WTC11 (cell line): Measurements from ENCODE around the gene SULT1C2. TPM values are rescaled to one million over a fixed set of nuclear protein-coding genes. Genes with fewer than 3 reads are reported as not detected.

Experiments used
- ATAC-seq: fragments of 200-7000 bp; cut with Tn5 transposase; 2 replicates; pipeline ENCODE4 v1.10.0; 2021; ENCODE audit warnings: mild to moderate bottlenecking, moderate library complexity
- CTCF ChIA-PET: fragments of 300-600 bp; sonication (Branson Sonifier 250); formaldehyde crosslinking; loops from one replicate; lab custom pipeline; 2021; ENCODE audit warnings: antibody characterized with exemption; lab: Charles Lee
- POLR2A ChIA-PET: fragments of 350-600 bp; sonication (Branson Sonifier 250); formaldehyde crosslinking; loops from one replicate; lab custom pipeline; 2021; ENCODE audit warnings: antibody characterized with exemption; lab: Charles Lee
- DNase-seq: peaks from one replicate; pipeline ENCODE4 v3.0.0; 2021; ENCODE audit warnings: low spot score
- H3K27ac Mint-ChIP-seq: 2 replicates; pipeline ENCODE4 v1.8.0; 2021; ENCODE audit warnings: mixed read lengths
- H3K27me3 Mint-ChIP-seq: 2 replicates; pipeline ENCODE4 v1.8.0; 2021; ENCODE audit warnings: low read depth, mild to moderate bottlenecking, moderate library complexity, mixed read lengths
- H3K36me3 Mint-ChIP-seq: 2 replicates; pipeline ENCODE4 v1.8.0; 2021; ENCODE audit warnings: mixed read lengths
- H3K4me1 Mint-ChIP-seq: 2 replicates; pipeline ENCODE4 v1.8.0; 2022; ENCODE audit warnings: mixed read lengths
- H3K4me3 Mint-ChIP-seq: 2 replicates; pipeline ENCODE4 v1.8.0; 2021; ENCODE audit warnings: mild to moderate bottlenecking, moderate library complexity, mixed read lengths
- H3K9me3 Mint-ChIP-seq: 2 replicates; pipeline ENCODE4 v1.8.0; 2021; ENCODE audit warnings: mixed read lengths
- AR ChIP-seq: fragments of 250-450 bp; sonication (Bioruptor Pico); IDR thresholded peaks from 2 replicates; pipeline ENCODE4 v1.9.0; 2021; ENCODE audit warnings: mild to moderate bottlenecking
- CDX4 ChIP-seq: fragments of 250-450 bp; sonication (Bioruptor Pico); IDR thresholded peaks from 2 replicates; pipeline ENCODE4 v1.9.0; 2021; ENCODE audit warnings: moderate library complexity, mild to moderate bottlenecking, inconsistent platforms, borderline replicate concordance
- ESRRA ChIP-seq: sonication (generic); formaldehyde crosslinking; IDR thresholded peaks from 2 replicates; pipeline ENCODE4 v1.8.1; 2022; ENCODE audit warnings: mild to moderate bottlenecking, missing genetic modification reagents, borderline replicate concordance
- ETV6 ChIP-seq: sonication (generic); formaldehyde crosslinking; IDR thresholded peaks from 2 replicates; pipeline ENCODE4 v1.8.1; 2022; ENCODE audit warnings: mild to moderate bottlenecking, missing genetic modification reagents
- FOXJ3 ChIP-seq: sonication (generic); formaldehyde crosslinking; IDR thresholded peaks from 2 replicates; pipeline ENCODE4 v1.9.0; 2021; ENCODE audit warnings: missing genetic modification reagents, mild to moderate bottlenecking, borderline replicate concordance
- FOXP1 ChIP-seq: sonication (generic); formaldehyde crosslinking; IDR thresholded peaks from 2 replicates; pipeline ENCODE4 v1.8.0; 2022; ENCODE audit warnings: missing genetic modification reagents, mild to moderate bottlenecking, moderate library complexity, borderline replicate concordance
- FOXP4 ChIP-seq: sonication (generic); formaldehyde crosslinking; IDR thresholded peaks from 2 replicates; pipeline ENCODE4 v1.8.0; 2022; ENCODE audit warnings: mild to moderate bottlenecking, missing genetic modification reagents
- GABPB1 ChIP-seq: sonication (generic); formaldehyde crosslinking; IDR thresholded peaks from 2 replicates; pipeline ENCODE4 v1.8.1; 2023; ENCODE audit warnings: mild to moderate bottlenecking, missing genetic modification reagents
- IRF2 ChIP-seq: sonication (generic); formaldehyde crosslinking; IDR thresholded peaks from 2 replicates; pipeline ENCODE4 v1.8.0; 2022; ENCODE audit warnings: low read depth, missing genetic modification reagents, borderline replicate concordance
- MXD4 ChIP-seq: fragments of 250-450 bp; sonication (Bioruptor Pico); IDR thresholded peaks from 2 replicates; pipeline ENCODE4 v1.8.0; 2021; ENCODE audit warnings: mild to moderate bottlenecking, moderate library complexity, borderline replicate concordance
- MYBL2 ChIP-seq: sonication (generic); formaldehyde crosslinking; IDR thresholded peaks from 2 replicates; pipeline ENCODE4 v1.8.1; 2023; ENCODE audit warnings: mild to moderate bottlenecking, moderate library complexity, missing genetic modification reagents
- SOX15 ChIP-seq: fragments of 250-450 bp; sonication (Bioruptor Pico); IDR thresholded peaks from 2 replicates; pipeline ENCODE4 v1.9.0; 2021; ENCODE audit warnings: mild to moderate bottlenecking
- ZNF138 ChIP-seq: sonication (generic); formaldehyde crosslinking; conservative IDR thresholded peaks from 2 replicates; pipeline ENCODE4 v1.8.1; 2022; ENCODE audit warnings: mild to moderate bottlenecking, moderate library complexity, missing genetic modification reagents
- ZNF232 ChIP-seq: sonication (generic); formaldehyde crosslinking; IDR thresholded peaks from 2 replicates; pipeline ENCODE4 v1.8.0; 2022; ENCODE audit warnings: mild to moderate bottlenecking, missing genetic modification reagents
- ZNF416 ChIP-seq: fragments of 250-450 bp; sonication (Bioruptor Pico); IDR thresholded peaks from 2 replicates; pipeline ENCODE4 v1.9.0; 2021; ENCODE audit warnings: mild to moderate bottlenecking, inconsistent platforms
- total RNA-seq: library from RNA; stranded (reverse); gene quantifications from 3 replicates; pipeline ENCODE4 v1.2.3, GENCODE V29; 2021
- TF ChIP-seq, protein P1 (sequence below): sonication (generic); formaldehyde crosslinking; IDR thresholded peaks from 2 replicates; pipeline ENCODE4 v1.8.0; 2023; ENCODE audit warnings: missing genetic modification reagents
- TF ChIP-seq, protein P2 (sequence below): sonication (generic); formaldehyde crosslinking; IDR thresholded peaks from 2 replicates; pipeline ENCODE4 v1.8.1; 2022; ENCODE audit warnings: low read depth, missing genetic modification reagents, borderline replicate concordance
- TF ChIP-seq, protein P3 (sequence below): sonication (generic); formaldehyde crosslinking; conservative IDR thresholded peaks from 2 replicates; pipeline ENCODE4 v1.8.1; 2023; ENCODE audit warnings: mild to moderate bottlenecking, low read depth, missing genetic modification reagents, moderate library complexity

The SULT1C2 gene
- total RNA-seq, 1 experiment from 2014 or later, result 2.2 TPM

- Mint-ChIP-seq H3K4me3 (no peak overlapping the region), H3K9me3 (peaks cover 26% of the 10 kb centered on the region), H3K27me3 (no peaks in the 10 kb centered on the region), H3K27ac (peak overlapping the region; percentile 67), H3K4me1 (peaks cover 22% of the 10 kb centered on the region), H3K36me3 (0 out of 2 replicates have a peak, but pooled peaks cover 2% of the 10 kb centered on the region)
- DNase-seq (no peak), ATAC-seq (no peak)
- POLR2A ChIA-PET, result no interaction called here
- TF ChIP-seq, protein P1, sequence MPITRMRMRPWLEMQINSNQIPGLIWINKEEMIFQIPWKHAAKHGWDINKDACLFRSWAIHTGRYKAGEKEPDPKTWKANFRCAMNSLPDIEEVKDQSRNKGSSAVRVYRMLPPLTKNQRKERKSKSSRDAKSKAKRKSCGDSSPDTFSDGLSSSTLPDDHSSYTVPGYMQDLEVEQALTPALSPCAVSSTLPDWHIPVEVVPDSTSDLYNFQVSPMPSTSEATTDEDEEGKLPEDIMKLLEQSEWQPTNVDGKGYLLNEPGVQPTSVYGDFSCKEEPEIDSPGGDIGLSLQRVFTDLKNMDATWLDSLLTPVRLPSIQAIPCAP (CRISPR knock-in tag), result no peak
- TF ChIP-seq FOXP1 (CRISPR knock-in tag) (no peak), MYBL2 (CRISPR knock-in tag) (no peak), ZNF138 (no peak), CDX4 (CRISPR knock-in tag) (no peak), FOXP4 (CRISPR knock-in tag) (no peak), IRF2 (CRISPR knock-in tag) (no peak), ESRRA (CRISPR knock-in tag) (no peak), SOX15 (CRISPR knock-in tag) (no peak), ZNF416 (no peak), ZNF232 (CRISPR knock-in tag) (no peak), FOXJ3 (CRISPR knock-in tag) (no peak)
- TF ChIP-seq, protein P2, sequence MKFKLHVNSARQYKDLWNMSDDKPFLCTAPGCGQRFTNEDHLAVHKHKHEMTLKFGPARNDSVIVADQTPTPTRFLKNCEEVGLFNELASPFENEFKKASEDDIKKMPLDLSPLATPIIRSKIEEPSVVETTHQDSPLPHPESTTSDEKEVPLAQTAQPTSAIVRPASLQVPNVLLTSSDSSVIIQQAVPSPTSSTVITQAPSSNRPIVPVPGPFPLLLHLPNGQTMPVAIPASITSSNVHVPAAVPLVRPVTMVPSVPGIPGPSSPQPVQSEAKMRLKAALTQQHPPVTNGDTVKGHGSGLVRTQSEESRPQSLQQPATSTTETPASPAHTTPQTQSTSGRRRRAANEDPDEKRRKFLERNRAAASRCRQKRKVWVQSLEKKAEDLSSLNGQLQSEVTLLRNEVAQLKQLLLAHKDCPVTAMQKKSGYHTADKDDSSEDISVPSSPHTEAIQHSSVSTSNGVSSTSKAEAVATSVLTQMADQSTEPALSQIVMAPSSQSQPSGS (CRISPR knock-in tag), result no peak
- TF ChIP-seq, protein P3, sequence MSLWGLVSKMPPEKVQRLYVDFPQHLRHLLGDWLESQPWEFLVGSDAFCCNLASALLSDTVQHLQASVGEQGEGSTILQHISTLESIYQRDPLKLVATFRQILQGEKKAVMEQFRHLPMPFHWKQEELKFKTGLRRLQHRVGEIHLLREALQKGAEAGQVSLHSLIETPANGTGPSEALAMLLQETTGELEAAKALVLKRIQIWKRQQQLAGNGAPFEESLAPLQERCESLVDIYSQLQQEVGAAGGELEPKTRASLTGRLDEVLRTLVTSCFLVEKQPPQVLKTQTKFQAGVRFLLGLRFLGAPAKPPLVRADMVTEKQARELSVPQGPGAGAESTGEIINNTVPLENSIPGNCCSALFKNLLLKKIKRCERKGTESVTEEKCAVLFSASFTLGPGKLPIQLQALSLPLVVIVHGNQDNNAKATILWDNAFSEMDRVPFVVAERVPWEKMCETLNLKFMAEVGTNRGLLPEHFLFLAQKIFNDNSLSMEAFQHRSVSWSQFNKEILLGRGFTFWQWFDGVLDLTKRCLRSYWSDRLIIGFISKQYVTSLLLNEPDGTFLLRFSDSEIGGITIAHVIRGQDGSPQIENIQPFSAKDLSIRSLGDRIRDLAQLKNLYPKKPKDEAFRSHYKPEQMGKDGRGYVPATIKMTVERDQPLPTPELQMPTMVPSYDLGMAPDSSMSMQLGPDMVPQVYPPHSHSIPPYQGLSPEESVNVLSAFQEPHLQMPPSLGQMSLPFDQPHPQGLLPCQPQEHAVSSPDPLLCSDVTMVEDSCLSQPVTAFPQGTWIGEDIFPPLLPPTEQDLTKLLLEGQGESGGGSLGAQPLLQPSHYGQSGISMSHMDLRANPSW (CRISPR knock-in tag), result no peak
- CTCF ChIA-PET, result interaction anchor here (1.4 kb wide), 1 partner anchor 103 kb away, joined by 7 read pairs; no protein-coding TSS in a partner anchor
These were observed 1.5 kb upstream of the SULT1C2 start for GRCh38 chr2:108287169-108287568.

GRCh38 chr2:108293850-108294249 lies 5.2 kb downstream of the SULT1C2 start:
- ChIA-PET CTCF (no interaction called here), POLR2A (no interaction called here)
- H3K36me3 Mint-ChIP-seq, result no peaks in the 10 kb centered on the region
- TF ChIP-seq ETV6 (CRISPR knock-in tag) (no peak), GABPB1 (CRISPR knock-in tag) (0 out of 2 replicates have a peak, but pooled peaks have one; percentile 31), AR (CRISPR knock-in tag) (no peak), MXD4 (CRISPR knock-in tag) (no peak)
- peaks cover 7% of the 10 kb centered on the region for H3K4me1 Mint-ChIP-seq
- H3K27ac Mint-ChIP-seq, result no peak overlapping the region
- no peak overlapping the region for H3K4me3 Mint-ChIP-seq
- ATAC-seq (no peak), DNase-seq (no peak)
- H3K9me3 Mint-ChIP-seq, result peaks cover 11% of the 10 kb centered on the region
- no peaks in the 10 kb centered on the region; the same call in 1 of the 2 replicates for H3K27me3 Mint-ChIP-seq
